ENCODE results near the gene SLC30A7.

SLC30A7 gene

GRCh38 chr1:101030881-101031280 lies 135.0 kb downstream of the SLC30A7 start:
- DNase-seq, result no peak

Measured in retina (tissue), 1 donor.